ENCODE data around the gene UNC80. TPM values are rescaled to one million over a fixed set of nuclear protein-coding genes. Genes with fewer than 3 reads are reported as not detected.
A peak's percentile ranks its signal among the peaks of the same experiment; 100 is the strongest.

Gene UNC80
- polyA plus RNA-seq, 2 of the 4 experiments (the other 2 are of a cell fraction): not detected

- WGBS (ENCODE audit: missing lambda C conversion rate): under 1% methylated on average over 5 of the region's 5 CpGs
- Histone ChIP-seq H3K27ac (no peak overlapping the region), H3K9me3 (no peaks in the 10 kb centered on the region), H3K4me2 (no peak overlapping the region), H3K4me3 (no peak overlapping the region), H3K4me1 (no peaks in the 10 kb centered on the region)
- ChIA-PET CTCF (no interaction called here), POLR2A (no interaction called here)
- ATAC-seq: no peak
- FAIRE-seq: no peak
- TF ChIP-seq, protein P1, sequence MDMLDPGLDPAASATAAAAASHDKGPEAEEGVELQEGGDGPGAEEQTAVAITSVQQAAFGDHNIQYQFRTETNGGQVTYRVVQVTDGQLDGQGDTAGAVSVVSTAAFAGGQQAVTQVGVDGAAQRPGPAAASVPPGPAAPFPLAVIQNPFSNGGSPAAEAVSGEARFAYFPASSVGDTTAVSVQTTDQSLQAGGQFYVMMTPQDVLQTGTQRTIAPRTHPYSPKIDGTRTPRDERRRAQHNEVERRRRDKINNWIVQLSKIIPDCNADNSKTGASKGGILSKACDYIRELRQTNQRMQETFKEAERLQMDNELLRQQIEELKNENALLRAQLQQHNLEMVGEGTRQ (IDR thresholded peaks at IDR 0.05): no peak
- TF ChIP-seq POLR2AphosphoS2 (conservative IDR thresholded peaks at IDR 0.05; ENCODE audit: low read length): no peak
- TF ChIP-seq RAD21 (conservative IDR thresholded peaks at IDR 0.05 in 1 of 2, IDR thresholded peaks at IDR 0.05 in 1 of 2): no peak
- no peak for TF ChIP-seq NR3C1 (IDR thresholded peaks at IDR 0.05)
- TF ChIP-seq RARB (CRISPR knock-in tag; IDR thresholded peaks at IDR 0.05): no peak
- TF ChIP-seq HOXB5 (CRISPR knock-in tag; IDR thresholded peaks at IDR 0.05): no peak
- no peak for TF ChIP-seq E2F6 (IDR thresholded peaks at IDR 0.05; ENCODE audit: borderline replicate concordance, low read depth)
- no peak for TF ChIP-seq KDM1A (IDR thresholded peaks at IDR 0.05; ENCODE audit: low read depth)
- no peak for TF ChIP-seq JUN (IDR thresholded peaks at IDR 0.05)
- no peak for TF ChIP-seq SMC3 (IDR thresholded peaks at IDR 0.05)
- no peak for TF ChIP-seq CTCF (IDR thresholded peaks at IDR 0.05)
- DNase-seq (ENCODE audit: low read depth in 1 of 2, low spot score in 1 of 2): no peak
Observed at GRCh38 chr2:209834767-209835166, 63.1 kb downstream of the UNC80 start.

DNA sequence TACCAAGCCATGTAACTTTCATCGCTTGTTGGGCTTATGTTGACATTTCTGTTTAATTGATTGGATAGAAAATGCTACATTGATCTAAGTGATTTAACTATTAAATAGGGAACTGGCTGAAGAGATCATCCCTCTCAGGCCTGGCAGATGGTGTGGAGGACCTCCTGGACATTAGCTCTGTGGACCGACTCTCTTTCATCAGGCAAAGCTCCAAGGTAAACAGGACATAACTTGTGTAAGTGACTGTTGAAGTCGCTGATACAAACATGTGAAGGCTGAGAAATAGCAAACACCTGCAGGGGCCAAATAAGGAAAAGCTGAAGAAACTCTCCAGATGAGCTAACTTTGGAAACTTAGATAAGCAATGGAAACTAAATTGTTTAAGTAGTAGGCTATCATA lies 68.8 kb downstream of the UNC80 start:
- Histone ChIP-seq H3K4me3 (no peak overlapping the region), H3K27ac (no peak overlapping the region), H3K9me3 (no peaks in the 10 kb centered on the region), H3K4me1 (no peaks in the 10 kb centered on the region), H3K4me2 (no peak overlapping the region)
- WGBS (ENCODE audit: missing lambda C conversion rate): 0% methylated on average over 3 of the region's 3 CpGs
- DNase-seq (ENCODE audit: low read depth in 1 of 2, low spot score in 1 of 2) (no peak), ATAC-seq (no peak), FAIRE-seq (no peak)
- ChIA-PET POLR2A (no interaction called here), CTCF (no interaction called here)
- TF ChIP-seq ZNF302 (CRISPR knock-in tag; IDR thresholded peaks at IDR 0.05) (no peak), BHLHE40 (IDR thresholded peaks at IDR 0.05; ENCODE audit: low read depth, low read length) (no peak)
- TF ChIP-seq, protein P1 (IDR thresholded peaks at IDR 0.05): no peak

DNA sequence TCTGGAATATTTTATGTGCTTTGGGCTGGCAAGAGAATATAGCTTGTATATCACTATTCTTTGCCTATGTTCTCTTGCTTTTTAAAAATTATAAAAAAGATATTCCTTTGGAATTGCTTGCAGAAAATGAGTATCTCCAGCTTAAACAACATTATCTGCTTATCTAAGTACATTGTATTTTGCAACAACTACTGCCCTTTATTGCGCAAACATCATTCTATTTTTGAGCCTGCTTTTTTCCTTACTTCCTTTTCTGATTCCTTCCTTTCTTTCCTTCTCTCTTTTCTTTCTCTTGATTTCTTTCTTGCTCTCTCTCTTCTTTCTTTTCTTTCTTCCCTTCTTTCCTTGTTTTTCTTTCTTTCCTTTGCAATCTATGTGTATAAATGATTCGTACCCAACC lies 74.0 kb downstream of the UNC80 start:
- no peak for DNase-seq (ENCODE audit: low read depth in 1 of 2, low spot score in 1 of 2)
- ChIA-PET POLR2A (no interaction called here), CTCF (no interaction called here)
- Histone ChIP-seq H3K9me3 (no peaks in the 10 kb centered on the region), H3K27ac (no peak overlapping the region), H3K4me1 (no peaks in the 10 kb centered on the region), H3K4me3 (no peak overlapping the region), H3K4me2 (no peak overlapping the region)
- TF ChIP-seq CEBPB (IDR thresholded peaks at IDR 0.05): peak; percentile 14 to 44; a peak in 1 of 4 replicates
- TF ChIP-seq NR3C1 (IDR thresholded peaks at IDR 0.05): no peak
- no peak for ATAC-seq
- 47% methylated on average over 2 of the region's 2 CpGs for WGBS (ENCODE audit: missing lambda C conversion rate)
- no peak for FAIRE-seq

GRCh38 chr2:209864716-209865295 lies 93.2 kb downstream of the UNC80 start:
- DNase-seq (ENCODE audit: low read depth in 1 of 2, low spot score in 1 of 2) (no peak), ATAC-seq (no peak), FAIRE-seq (no peak)
- ChIA-PET CTCF (no interaction called here), POLR2A (no interaction called here)
- Histone ChIP-seq H3K4me3 (no peak overlapping the region), H3K4me1 (no peaks in the 10 kb centered on the region), H3K27ac (no peak overlapping the region), H3K9me3 (no peaks in the 10 kb centered on the region), H3K4me2 (no peak overlapping the region)
- WGBS (ENCODE audit: missing lambda C conversion rate): 44% methylated on average over 18 of the region's 18 CpGs
- TF ChIP-seq TP53 (CRISPR knock-in tag; IDR thresholded peaks at IDR 0.05): no peak
- no peak for TF ChIP-seq KDM5A (IDR thresholded peaks at IDR 0.05)
- no peak for TF ChIP-seq TFCP2L1 (CRISPR knock-in tag; IDR thresholded peaks at IDR 0.05)
- TF ChIP-seq RCOR1 (IDR thresholded peaks at IDR 0.05; ENCODE audit: low read depth, low read length): no peak
- TF ChIP-seq CHD2 (IDR thresholded peaks at IDR 0.05; ENCODE audit: low read length, partially characterized antibody): no peak
- no peak for TF ChIP-seq FOXS1 (CRISPR knock-in tag; IDR thresholded peaks at IDR 0.05)
- no peak for TF ChIP-seq MAZ (IDR thresholded peaks at IDR 0.05; ENCODE audit: borderline replicate concordance, low read depth, low read length)
- TF ChIP-seq, protein P2, sequence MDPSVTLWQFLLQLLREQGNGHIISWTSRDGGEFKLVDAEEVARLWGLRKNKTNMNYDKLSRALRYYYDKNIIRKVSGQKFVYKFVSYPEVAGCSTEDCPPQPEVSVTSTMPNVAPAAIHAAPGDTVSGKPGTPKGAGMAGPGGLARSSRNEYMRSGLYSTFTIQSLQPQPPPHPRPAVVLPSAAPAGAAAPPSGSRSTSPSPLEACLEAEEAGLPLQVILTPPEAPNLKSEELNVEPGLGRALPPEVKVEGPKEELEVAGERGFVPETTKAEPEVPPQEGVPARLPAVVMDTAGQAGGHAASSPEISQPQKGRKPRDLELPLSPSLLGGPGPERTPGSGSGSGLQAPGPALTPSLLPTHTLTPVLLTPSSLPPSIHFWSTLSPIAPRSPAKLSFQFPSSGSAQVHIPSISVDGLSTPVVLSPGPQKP (IDR thresholded peaks at IDR 0.05; ENCODE audit: low read depth, low read length): no peak
- TF ChIP-seq RNF2 (IDR thresholded peaks at IDR 0.05; ENCODE audit: borderline replicate concordance, low read depth): no peak
- TF ChIP-seq POLR2AphosphoS2 (conservative IDR thresholded peaks at IDR 0.05; ENCODE audit: low read length): no peak
- TF ChIP-seq RARB (CRISPR knock-in tag; IDR thresholded peaks at IDR 0.05): no peak
- TF ChIP-seq ZSCAN20 (CRISPR knock-in tag; IDR thresholded peaks at IDR 0.05): no peak
- TF ChIP-seq SREBF2 (IDR thresholded peaks at IDR 0.05): no peak
- TF ChIP-seq BHLHE40 (IDR thresholded peaks at IDR 0.05; ENCODE audit: low read depth, low read length): no peak
